ENCODE measurements around the gene SLC25A22. TPM values are rescaled to one million over a fixed set of nuclear protein-coding genes. Genes with fewer than 3 reads are reported as not detected.
A peak's percentile ranks its signal among the peaks of the same experiment; 100 is the strongest.

The SLC25A22 gene
- total and polyA plus RNA-seq, 7 donors, result 3.8 to 26.4 (median 7.2) TPM

DNA sequence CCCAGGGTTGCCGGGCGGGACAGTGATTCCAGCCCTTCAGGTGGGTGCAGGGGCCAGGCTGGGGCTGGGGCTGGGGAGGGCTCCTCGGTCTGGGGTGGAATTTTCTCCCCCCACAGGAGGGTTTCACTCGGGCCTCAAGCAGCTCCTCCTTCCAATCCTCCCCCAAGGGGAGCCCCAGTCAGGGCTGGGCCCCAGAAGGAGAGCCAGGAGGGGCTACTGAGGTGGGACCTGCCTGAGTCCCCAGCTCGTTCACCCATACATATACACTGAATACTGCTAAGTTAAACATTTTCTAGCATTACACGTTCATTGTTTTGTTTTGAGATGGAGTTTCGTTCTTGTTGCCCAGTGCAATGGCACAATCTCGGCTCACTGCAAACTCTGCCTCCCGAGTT lies 28.1 kb upstream of the SLC25A22 start:
- H3K27ac ChIP-seq, result peak overlapping the region in 2 of 4 donors; percentile 65 to 71
- H3K27me3 ChIP-seq, result peaks cover 42 to 79% (median 74%) of the 10 kb centered on the region in 3 donors
- peaks cover 22 to 41% (median 26%) of the 10 kb centered on the region in 4 donors for H3K36me3 ChIP-seq
- intact Hi-C loops (cut with DNase I), result no loop called here
- 14 to 64% methylated on average over 9 of the region's 9 CpGs for WGBS, 2 donors
- no peak for DNase-seq
- H3K9me3 ChIP-seq, result no peaks in the 10 kb centered on the region
- H3K4me3 ChIP-seq, result no peak overlapping the region
- H3K4me1 ChIP-seq, result peaks cover 0 to 59% (median 48%) of the 10 kb centered on the region in 4 donors
- TF ChIP-seq, protein P1, sequence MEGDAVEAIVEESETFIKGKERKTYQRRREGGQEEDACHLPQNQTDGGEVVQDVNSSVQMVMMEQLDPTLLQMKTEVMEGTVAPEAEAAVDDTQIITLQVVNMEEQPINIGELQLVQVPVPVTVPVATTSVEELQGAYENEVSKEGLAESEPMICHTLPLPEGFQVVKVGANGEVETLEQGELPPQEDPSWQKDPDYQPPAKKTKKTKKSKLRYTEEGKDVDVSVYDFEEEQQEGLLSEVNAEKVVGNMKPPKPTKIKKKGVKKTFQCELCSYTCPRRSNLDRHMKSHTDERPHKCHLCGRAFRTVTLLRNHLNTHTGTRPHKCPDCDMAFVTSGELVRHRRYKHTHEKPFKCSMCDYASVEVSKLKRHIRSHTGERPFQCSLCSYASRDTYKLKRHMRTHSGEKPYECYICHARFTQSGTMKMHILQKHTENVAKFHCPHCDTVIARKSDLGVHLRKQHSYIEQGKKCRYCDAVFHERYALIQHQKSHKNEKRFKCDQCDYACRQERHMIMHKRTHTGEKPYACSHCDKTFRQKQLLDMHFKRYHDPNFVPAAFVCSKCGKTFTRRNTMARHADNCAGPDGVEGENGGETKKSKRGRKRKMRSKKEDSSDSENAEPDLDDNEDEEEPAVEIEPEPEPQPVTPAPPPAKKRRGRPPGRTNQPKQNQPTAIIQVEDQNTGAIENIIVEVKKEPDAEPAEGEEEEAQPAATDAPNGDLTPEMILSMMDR (IDR thresholded peaks at IDR 0.05), result no peak
- TF ChIP-seq POLR2A (IDR thresholded peaks at IDR 0.05), result no peak
- TF ChIP-seq POLR2AphosphoS5 (IDR thresholded peaks at IDR 0.05), result no peak
- TF ChIP-seq EP300 (IDR thresholded peaks at IDR 0.05), result no peak

DNA sequence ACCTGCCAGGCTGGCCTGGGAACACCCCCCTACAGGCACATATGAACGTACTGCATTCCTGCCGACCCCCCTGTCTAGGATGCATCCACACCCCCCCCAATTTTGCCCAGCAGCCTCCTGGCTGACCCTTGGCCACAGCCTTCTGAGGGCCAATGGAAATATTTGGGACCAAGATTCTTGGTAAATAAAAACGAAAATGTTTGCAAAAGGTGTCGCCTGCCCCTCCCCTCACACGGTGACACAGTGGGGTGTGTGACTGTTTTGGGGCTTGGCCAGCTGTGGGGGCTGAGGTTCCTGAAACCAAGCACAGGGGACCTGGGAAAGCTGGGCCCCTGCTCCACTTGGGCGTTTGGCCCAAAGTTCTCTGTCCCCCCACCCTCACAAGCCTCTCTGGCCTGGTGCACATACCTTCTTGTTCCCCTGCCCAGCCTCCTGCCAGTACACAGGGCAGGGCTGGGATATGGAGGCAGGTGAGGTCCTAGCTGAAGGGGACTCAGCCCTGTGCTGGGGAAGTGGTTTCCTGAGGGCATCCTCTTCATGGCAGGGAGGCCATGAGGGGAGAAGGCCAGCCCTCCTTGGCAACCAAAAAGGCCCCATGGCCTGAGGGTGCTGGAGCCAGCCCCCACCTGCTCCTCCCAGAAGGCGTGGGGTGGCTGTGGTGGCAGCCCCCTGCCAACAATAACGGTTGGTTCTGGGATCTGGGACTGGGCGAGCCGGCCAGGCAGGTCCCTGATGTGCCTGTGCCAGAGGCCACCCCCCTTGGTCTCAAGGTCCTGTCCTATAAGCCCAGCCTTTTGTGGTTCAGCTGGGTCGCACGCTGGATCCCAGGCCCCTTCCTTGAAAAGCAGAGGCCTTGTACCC lies 27.5 kb upstream of the SLC25A22 start:
- Histone ChIP-seq H3K27ac (peak overlapping the region in 1 of 4 donors; percentile 65), H3K27me3 (peaks cover 36 to 72% (median 67%) of the 10 kb centered on the region in 3 donors), H3K36me3 (peaks cover 22 to 41% (median 26%) of the 10 kb centered on the region in 4 donors), H3K9me3 (no peaks in the 10 kb centered on the region), H3K4me1 (peaks cover 0 to 59% (median 48%) of the 10 kb centered on the region in 4 donors), H3K4me3 (no peak overlapping the region)
- DNase-seq, result no peak
- intact Hi-C loops (cut with DNase I), result no loop called here
- 16 to 74% methylated on average over 12 of the region's 12 CpGs for WGBS, 2 donors
- TF ChIP-seq POLR2A (IDR thresholded peaks at IDR 0.05), result no peak
- TF ChIP-seq, protein P1 (IDR thresholded peaks at IDR 0.05), result no peak
- no peak for TF ChIP-seq EP300 (IDR thresholded peaks at IDR 0.05)
- TF ChIP-seq POLR2AphosphoS5 (IDR thresholded peaks at IDR 0.05), result no peak

DNA sequence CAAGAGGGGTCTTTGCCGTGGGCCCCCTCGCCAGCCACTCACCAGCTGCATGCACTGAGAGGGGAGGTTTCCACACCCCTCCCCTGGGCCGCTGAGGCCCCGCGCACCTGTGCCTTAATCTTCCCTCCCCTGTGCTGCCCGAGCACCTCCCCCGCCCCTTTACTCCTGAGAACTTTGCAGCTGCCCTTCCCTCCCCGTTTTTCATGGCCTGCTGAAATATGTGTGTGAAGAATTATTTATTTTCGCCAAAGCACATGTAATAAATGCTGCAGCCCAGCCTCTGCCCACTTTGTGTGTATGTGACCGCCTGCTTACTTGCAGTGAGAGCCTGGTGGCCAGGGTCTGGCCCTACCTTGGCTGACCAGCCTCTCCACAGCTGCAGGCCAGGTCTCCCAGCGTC lies 26.9 kb upstream of the SLC25A22 start:
- no peak for DNase-seq
- Histone ChIP-seq H3K4me1 (peaks cover 0 to 58% (median 46%) of the 10 kb centered on the region in 4 donors), H3K36me3 (peaks cover 22 to 41% (median 26%) of the 10 kb centered on the region in 4 donors), H3K27me3 (peaks cover 30 to 66% (median 61%) of the 10 kb centered on the region in 3 donors), H3K9me3 (no peaks in the 10 kb centered on the region), H3K4me3 (no peak overlapping the region), H3K27ac (no peak overlapping the region)
- 25 to 72% methylated on average over 11 of the region's 11 CpGs for WGBS, 2 donors
- TF ChIP-seq POLR2A (IDR thresholded peaks at IDR 0.05), result no peak
- TF ChIP-seq EP300 (IDR thresholded peaks at IDR 0.05), result no peak
- no peak for TF ChIP-seq POLR2AphosphoS5 (IDR thresholded peaks at IDR 0.05)
- TF ChIP-seq, protein P1 (IDR thresholded peaks at IDR 0.05), result no peak
- intact Hi-C loops (cut with DNase I), result no loop called here

DNA sequence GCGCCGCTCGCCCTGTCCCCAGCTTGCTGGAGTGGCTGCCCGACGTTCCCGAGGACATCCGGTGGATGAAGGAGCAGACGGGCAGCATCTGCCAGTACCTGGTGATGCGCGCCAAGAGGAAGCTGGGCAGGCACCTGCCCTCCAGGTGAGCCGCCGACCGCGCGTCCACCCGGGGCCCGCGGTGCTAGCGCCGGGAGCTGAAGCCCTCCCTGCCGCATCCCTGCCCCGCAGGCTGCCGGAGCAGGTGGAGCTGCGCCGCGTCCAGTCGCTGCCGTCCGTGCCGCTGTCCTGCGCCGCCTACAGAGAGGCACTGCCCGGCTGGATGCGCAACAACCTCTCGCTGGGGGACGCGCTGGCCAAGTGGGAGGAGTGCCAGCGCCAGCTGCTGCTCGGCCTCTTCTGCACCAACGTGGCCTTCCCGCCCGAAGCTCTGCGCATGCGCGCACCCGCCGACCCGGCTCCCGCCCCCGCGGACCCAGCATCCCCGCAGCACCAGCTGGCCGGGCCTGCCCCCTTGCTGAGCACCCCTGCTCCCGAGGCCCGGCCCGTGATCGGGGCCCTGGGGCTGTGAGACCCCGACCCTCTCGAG lies 26.3 kb upstream of the SLC25A22 start:
- no peaks in the 10 kb centered on the region for H3K9me3 ChIP-seq
- peaks cover 0 to 52% (median 40%) of the 10 kb centered on the region in 4 donors for H3K4me1 ChIP-seq
- intact Hi-C loops (cut with DNase I), result no loop called here
- no peak overlapping the region for H3K27ac ChIP-seq
- peaks cover 25 to 60% (median 55%) of the 10 kb centered on the region in 3 donors for H3K27me3 ChIP-seq
- TF ChIP-seq POLR2A (IDR thresholded peaks at IDR 0.05) (no peak), POLR2AphosphoS5 (IDR thresholded peaks at IDR 0.05) (no peak)
- TF ChIP-seq, protein P1 (IDR thresholded peaks at IDR 0.05), result no peak
- peaks cover 22 to 41% (median 26%) of the 10 kb centered on the region in 4 donors for H3K36me3 ChIP-seq
- no peak overlapping the region for H3K4me3 ChIP-seq
- no peak for DNase-seq
- WGBS, 2 donors, result 42 to 79% methylated on average over 59 of the region's 59 CpGs
